PC-3 (cell line): ENCODE measurements around the gene SLMAP. TPM values are rescaled to one million over a fixed set of nuclear protein-coding genes. Genes with fewer than 3 reads are reported as not detected.

ENCODE experiments used
- ATAC-seq: fragments of 200-7000 bp; cut with Tn5 transposase; 2 replicates; pipeline ENCODE4 v1.9.1; 2020; ENCODE audit warnings: mild to moderate bottlenecking, moderate library complexity
- BruUV-seq: library from RNA; stranded (reverse); fragments of 400-500 nt; replicated peaks from 2 replicates; lab custom pipeline; 2021; lab: Mats Ljungman, UMichigan
- CTCF ChIA-PET: fragments of 300-600 bp; sonication (Branson Sonifier 250); formaldehyde crosslinking; loops from one replicate; lab custom pipeline; 2022; ENCODE audit warnings: antibody characterized with exemption; lab: Charles Lee
- POLR2A ChIA-PET: fragments of 300-600 bp; sonication (Branson Sonifier 250); formaldehyde crosslinking; loops from one replicate; lab custom pipeline; 2022; ENCODE audit warnings: antibody characterized with exemption; ENCODE audit not compliant: unreplicated experiment; lab: Charles Lee
- DNase-seq: peaks from one replicate; pipeline ENCODE4 v3.0.0-alpha.2; 2015
- H2AFZ ChIP-seq: fragments of 300-600 bp; sonication (generic); 2 replicates; pipeline ENCODE4 v1.6.0; 2016; ENCODE audit warnings: antibody characterized with exemption, low read length
- H3F3A ChIP-seq: fragments of 300-600 bp; sonication (generic); one replicate; pipeline ENCODE4 v1.6.0; 2017; ENCODE audit warnings: antibody characterized with exemption, low read length, control low read depth, mild to moderate bottlenecking; ENCODE audit not compliant: unreplicated experiment
- H3K27ac ChIP-seq: fragments of 300-600 bp; sonication (generic); 2 replicates; pipeline ENCODE4 v1.5.1; 2016; ENCODE audit warnings: mild to moderate bottlenecking, low read length
- H3K27me3 ChIP-seq: fragments of 300-600 bp; sonication (generic); 2 replicates; pipeline ENCODE4 v1.6.1; 2016; ENCODE audit warnings: low read length, mixed read lengths
- H3K36me3 ChIP-seq: fragments of 300-600 bp; sonication (generic); 2 replicates; pipeline ENCODE4 v1.6.1; 2016; ENCODE audit warnings: low read depth, mixed run types, low read length, mixed read lengths
- H3K4me1 ChIP-seq: fragments of 300-600 bp; sonication (generic); 2 replicates; pipeline ENCODE4 v1.5.1; 2016; ENCODE audit warnings: low read length; ENCODE audit not compliant: insufficient read depth
- H3K4me2 ChIP-seq: fragments of 300-600 bp; sonication (generic); 2 replicates; pipeline ENCODE4 v1.6.0; 2016; ENCODE audit warnings: low read length
- H3K4me3 ChIP-seq: fragments of 300-600 bp; sonication (generic); 2 replicates; pipeline ENCODE4 v1.5.1; 2016; ENCODE audit warnings: mild to moderate bottlenecking, low read length, mixed read lengths
- H3K79me2 ChIP-seq: fragments of 300-600 bp; sonication (generic); 2 replicates; pipeline ENCODE4 v1.6.1; 2017; ENCODE audit warnings: low read length, mixed read lengths
- H3K9ac ChIP-seq: fragments of 300-600 bp; sonication (generic); 2 replicates; pipeline ENCODE4 v1.6.0; 2016; ENCODE audit warnings: mild to moderate bottlenecking, low read length
- H3K9me2 ChIP-seq: fragments of 300-600 bp; sonication (generic); replicated peaks from 2 replicates; pipeline ENCODE4 v1.6.1; 2016; ENCODE audit warnings: mixed run types, low read length, mixed read lengths
- H3K9me3 ChIP-seq: fragments of 300-600 bp; sonication (generic); 2 replicates; pipeline ENCODE4 v1.6.1; 2016; ENCODE audit warnings: low read length, mixed read lengths
- H4K20me1 ChIP-seq: fragments of 300-600 bp; sonication (generic); 2 replicates; pipeline ENCODE4 v1.6.1; 2016; ENCODE audit warnings: low read length, mixed read lengths
- EZH2 ChIP-seq: fragments of 300-600 bp; sonication (generic); IDR thresholded peaks from one replicate; pipeline ENCODE4 v1.6.1; 2017; ENCODE audit warnings: antibody characterized with exemption, mild to moderate bottlenecking, low read length; ENCODE audit not compliant: unreplicated experiment
- EZH2phosphoT487 ChIP-seq: fragments of 300-600 bp; sonication (generic); IDR thresholded peaks from 2 replicates; pipeline ENCODE4 v1.6.1; 2018; ENCODE audit warnings: mild to moderate bottlenecking, antibody characterized with exemption, low read length, borderline replicate concordance
- intact Hi-C: fragments of 100-400 bp; cut with micrococcal nuclease; formaldehyde crosslinking; loops from 2 replicates; pipeline ENCODE4 v1.9.0; 2023
- total RNA-seq: library from RNA; depleted of rRNA; stranded (reverse); fragments of >200 nt; gene quantifications from 2 replicates; pipeline ENCODE4 v1.2.3, GENCODE V29; 2014
- TF ChIP-seq, protein P1 (sequence below): fragments of 300-600 bp; sonication (generic); conservative IDR thresholded peaks from 2 replicates; pipeline ENCODE4 v1.5.1; 2017; ENCODE audit warnings: antibody characterized with exemption, low read depth, mild to moderate bottlenecking, low read length

Gene SLMAP
- total RNA-seq, 1 experiment from 2014 or later = 60.0 TPM

DNA sequence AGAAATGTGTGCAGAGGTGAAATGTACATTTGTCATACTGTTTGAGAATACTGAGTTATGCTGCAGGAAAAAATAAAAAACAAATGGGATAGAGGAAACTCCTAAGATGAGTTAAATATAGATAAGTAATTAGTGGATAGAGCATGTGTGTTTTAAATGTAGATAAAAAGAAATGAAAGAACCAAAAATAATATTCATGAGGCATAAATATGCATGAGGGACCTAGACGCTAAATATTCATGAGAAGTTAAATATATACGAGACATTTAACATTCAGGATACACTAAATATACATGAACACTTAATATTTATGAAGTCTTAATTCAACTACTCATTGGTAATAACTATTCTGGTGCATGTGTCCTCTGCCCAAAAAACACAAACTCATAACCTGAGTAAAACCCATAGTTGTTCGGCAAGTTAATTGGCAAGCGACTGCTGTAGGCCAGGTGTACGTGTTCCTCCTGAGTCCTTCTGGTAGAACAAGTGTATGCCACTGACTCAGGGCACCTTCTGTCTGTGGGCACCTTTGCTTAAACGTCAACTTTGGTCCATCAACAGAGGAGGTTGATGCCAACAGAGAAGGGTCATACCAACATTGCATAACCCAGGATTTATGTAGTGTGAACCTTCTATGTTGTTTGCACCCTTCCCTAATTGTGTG is 38.8 kb upstream of the SLMAP start:
- no peak for TF ChIP-seq EZH2
- TF ChIP-seq, protein P1, sequence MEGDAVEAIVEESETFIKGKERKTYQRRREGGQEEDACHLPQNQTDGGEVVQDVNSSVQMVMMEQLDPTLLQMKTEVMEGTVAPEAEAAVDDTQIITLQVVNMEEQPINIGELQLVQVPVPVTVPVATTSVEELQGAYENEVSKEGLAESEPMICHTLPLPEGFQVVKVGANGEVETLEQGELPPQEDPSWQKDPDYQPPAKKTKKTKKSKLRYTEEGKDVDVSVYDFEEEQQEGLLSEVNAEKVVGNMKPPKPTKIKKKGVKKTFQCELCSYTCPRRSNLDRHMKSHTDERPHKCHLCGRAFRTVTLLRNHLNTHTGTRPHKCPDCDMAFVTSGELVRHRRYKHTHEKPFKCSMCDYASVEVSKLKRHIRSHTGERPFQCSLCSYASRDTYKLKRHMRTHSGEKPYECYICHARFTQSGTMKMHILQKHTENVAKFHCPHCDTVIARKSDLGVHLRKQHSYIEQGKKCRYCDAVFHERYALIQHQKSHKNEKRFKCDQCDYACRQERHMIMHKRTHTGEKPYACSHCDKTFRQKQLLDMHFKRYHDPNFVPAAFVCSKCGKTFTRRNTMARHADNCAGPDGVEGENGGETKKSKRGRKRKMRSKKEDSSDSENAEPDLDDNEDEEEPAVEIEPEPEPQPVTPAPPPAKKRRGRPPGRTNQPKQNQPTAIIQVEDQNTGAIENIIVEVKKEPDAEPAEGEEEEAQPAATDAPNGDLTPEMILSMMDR = no peak
- TF ChIP-seq EZH2phosphoT487 = no peak
- Histone ChIP-seq H3K36me3 (no peaks in the 10 kb centered on the region), H3K27ac (no peak overlapping the region), H3K4me2 (no peak overlapping the region), H3K9me3 (no peaks in the 10 kb centered on the region), H4K20me1 (no peaks in the 10 kb centered on the region), H3K27me3 (no peaks in the 10 kb centered on the region), H3K9ac (no peak overlapping the region), H3K4me1 (no peaks in the 10 kb centered on the region; the same call in 1 of the 2 replicates), H3K79me2 (no peaks in the 10 kb centered on the region), H3K4me3 (no peak overlapping the region), H2AFZ (no peak overlapping the region), H3K9me2 (no peaks in the 10 kb centered on the region), H3F3A (no peaks in the 10 kb centered on the region)
- intact Hi-C loops = no loop called here
- ChIA-PET POLR2A (no interaction called here), CTCF (no interaction called here)
- no peak for DNase-seq
- no peak for ATAC-seq
- BruUV-seq = no TSS peak

DNA sequence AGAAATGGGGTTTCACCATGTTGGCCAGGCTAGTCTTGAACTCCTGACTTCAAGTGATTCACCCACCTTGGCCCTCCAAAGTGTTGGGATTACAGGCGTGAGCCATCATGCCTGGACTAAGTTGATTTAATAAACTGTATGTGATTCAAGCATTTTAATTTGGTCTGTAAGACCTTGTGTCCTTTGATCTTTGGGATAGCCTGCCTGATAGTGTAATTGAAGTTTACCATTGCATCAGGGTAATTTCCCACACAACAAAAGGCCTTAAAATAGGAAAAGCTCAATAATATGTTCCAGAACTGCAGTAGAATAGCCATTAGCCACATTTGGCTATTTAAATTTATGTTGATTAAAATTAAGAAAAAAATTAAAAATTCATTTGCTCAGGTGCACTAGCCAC is 38.0 kb upstream of the SLMAP start:
- TF ChIP-seq, protein P1 = no peak
- TF ChIP-seq EZH2 = no peak
- no peak for TF ChIP-seq EZH2phosphoT487
- Histone ChIP-seq H3K9me3 (no peaks in the 10 kb centered on the region), H3K9me2 (no peaks in the 10 kb centered on the region), H2AFZ (no peak overlapping the region), H3K4me3 (no peak overlapping the region), H3K36me3 (no peaks in the 10 kb centered on the region), H3K9ac (no peak overlapping the region), H4K20me1 (no peaks in the 10 kb centered on the region), H3K27ac (no peak overlapping the region), H3K4me1 (no peaks in the 10 kb centered on the region; the same call in 1 of the 2 replicates), H3K4me2 (no peak overlapping the region), H3K27me3 (no peaks in the 10 kb centered on the region), H3F3A (no peaks in the 10 kb centered on the region), H3K79me2 (no peaks in the 10 kb centered on the region)
- ChIA-PET POLR2A (no interaction called here), CTCF (no interaction called here)
- ATAC-seq = no peak
- no TSS peak for BruUV-seq
- intact Hi-C loops = no loop called here
- no peak for DNase-seq

DNA sequence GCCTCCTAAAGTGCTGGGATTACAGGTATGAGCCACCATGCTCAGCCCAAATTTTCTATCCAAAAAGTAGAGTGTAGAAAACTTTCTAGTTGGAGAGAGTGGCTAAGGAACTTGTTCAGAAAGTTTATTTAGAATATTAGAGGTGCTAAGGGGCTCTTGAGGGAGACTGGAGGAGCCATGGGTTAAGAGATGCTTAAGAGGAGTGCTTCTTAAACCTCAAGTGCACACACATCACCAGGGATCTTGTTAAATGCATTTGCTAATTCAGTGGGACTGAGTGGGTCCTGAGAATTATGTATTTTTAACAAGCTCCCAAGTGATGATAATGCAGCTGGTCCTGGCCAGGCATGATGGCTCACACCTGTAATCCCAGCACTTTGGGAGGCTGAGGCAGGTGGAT is 29.7 kb upstream of the SLMAP start:
- intact Hi-C loops = no loop called here
- H3K36me3 ChIP-seq = no peaks in the 10 kb centered on the region
- H4K20me1 ChIP-seq = no peaks in the 10 kb centered on the region
- H3K79me2 ChIP-seq = no peaks in the 10 kb centered on the region
- H3K27me3 ChIP-seq = no peaks in the 10 kb centered on the region
- CTCF ChIA-PET = interaction anchor here (0.7 kb wide), 1 partner anchor 18 kb away, joined by 5 read pairs; no protein-coding TSS in a partner anchor
- H3K9ac ChIP-seq = no peak overlapping the region
- H3K27ac ChIP-seq = no peak overlapping the region
- BruUV-seq = no TSS peak
- no peaks in the 10 kb centered on the region for H3F3A ChIP-seq
- no peaks in the 10 kb centered on the region for H3K4me1 ChIP-seq
- no peak for TF ChIP-seq EZH2phosphoT487
- no peak for TF ChIP-seq EZH2
- TF ChIP-seq, protein P1 = no peak
- H2AFZ ChIP-seq = no peak overlapping the region
- no peak overlapping the region for H3K4me2 ChIP-seq
- POLR2A ChIA-PET = interaction anchor here (0.6 kb wide), 1 partner anchor 98 kb away, joined by 3 read pairs; no protein-coding TSS in a partner anchor
- no peaks in the 10 kb centered on the region for H3K9me3 ChIP-seq
- ATAC-seq (no peak), DNase-seq (no peak)
- no peaks in the 10 kb centered on the region for H3K9me2 ChIP-seq
- H3K4me3 ChIP-seq = no peak overlapping the region
